Measurements from ENCODE around the gene GAPT. TPM values are rescaled to one million over a fixed set of nuclear protein-coding genes. Genes with fewer than 3 reads are reported as not detected.
"Not testable (repeated sequence)": the region's sequence is repeated elsewhere in the genome, so short reads cannot be mapped to it uniquely, and the experiment has no call there.

GAPT gene
- total and polyA plus RNA-seq, 10 donors = 19.3 to 56.0 (median 34.2) TPM

GRCh38 chr5:58507715-58508114 is 16.5 kb downstream of the GAPT start:
- peaks cover 3 to 47% (median 23%) of the 10 kb centered on the region in 6 donors for H3K4me1 ChIP-seq
- intact Hi-C loops (cut with DNase I; ENCODE audit: low total_unique reads) = no loop called here
- H3K4me3 ChIP-seq = no peak overlapping the region
- 48 to 69% (median 68%) methylated on average over 4 of the region's 4 CpGs for WGBS, 5 donors
- no peak overlapping the region for H3K27ac ChIP-seq
- H3K9me3 ChIP-seq = peaks cover 0 to 4% (median 1%) of the 10 kb centered on the region in 8 donors
- H3K36me3 ChIP-seq = no peaks in the 10 kb centered on the region
- no peak for TF ChIP-seq CTCF (IDR thresholded peaks at IDR 0.05 in 8 of 11, conservative IDR thresholded peaks at IDR 0.05 in 3 of 11)
- DNase-seq = no peak
- no peaks in the 10 kb centered on the region for H3K27me3 ChIP-seq (replicated peaks in 1 of 7)

- intact Hi-C loops (cut with DNase I; ENCODE audit: low total_unique reads) = no loop called here
- H3K27me3 ChIP-seq (replicated peaks in 1 of 7) = no peaks in the 10 kb centered on the region
- DNase-seq = no peak
- H3K4me1 ChIP-seq = no peaks in the 10 kb centered on the region
- H3K27ac ChIP-seq = no peak overlapping the region
- peaks cover 8 to 88% (median 78%) of the 10 kb centered on the region in 8 donors for H3K9me3 ChIP-seq
- H3K4me3 ChIP-seq = no peak overlapping the region
- H3K36me3 ChIP-seq = no peaks in the 10 kb centered on the region
- TF ChIP-seq POLR2AphosphoS5 (IDR thresholded peaks at IDR 0.05) = no peak
- TF ChIP-seq POLR2A (IDR thresholded peaks at IDR 0.05) = no peak
Measured at GRCh38 chr5:58517198-58517597, 26.0 kb downstream of the GAPT start.

- no peak overlapping the region for H3K4me3 ChIP-seq
- H3K36me3 ChIP-seq = no peaks in the 10 kb centered on the region
- TF ChIP-seq POLR2A (IDR thresholded peaks at IDR 0.05) = no peak
- no peak for TF ChIP-seq CTCF (IDR thresholded peaks at IDR 0.05 in 8 of 11, conservative IDR thresholded peaks at IDR 0.05 in 3 of 11)
- no peak for TF ChIP-seq POLR2AphosphoS5 (IDR thresholded peaks at IDR 0.05)
- H3K4me1 ChIP-seq = no peaks in the 10 kb centered on the region
- intact Hi-C loops (cut with DNase I; ENCODE audit: low total_unique reads) = no loop called here
- no peak for DNase-seq
- H3K27me3 ChIP-seq (replicated peaks in 1 of 7) = no peaks in the 10 kb centered on the region
- H3K27ac ChIP-seq = no peak overlapping the region
- peaks cover 0 to 23% (median 15%) of the 10 kb centered on the region in 8 donors for H3K9me3 ChIP-seq
Measured at GRCh38 chr5:58523956-58524355, 32.7 kb downstream of the GAPT start.

GRCh38 chr5:58524571-58524970 is 33.3 kb downstream of the GAPT start:
- intact Hi-C loops (cut with DNase I; ENCODE audit: low total_unique reads) = no loop called here
- 28 to 45% (median 35%) methylated on average over 1 of the region's 1 CpG for WGBS, 5 donors
- no peaks in the 10 kb centered on the region for H3K4me1 ChIP-seq
- no peak overlapping the region for H3K4me3 ChIP-seq
- H3K9me3 ChIP-seq = peaks cover 0 to 16% (median 9%) of the 10 kb centered on the region in 8 donors
- no peak overlapping the region for H3K27ac ChIP-seq
- no peak for DNase-seq
- no peaks in the 10 kb centered on the region for H3K27me3 ChIP-seq (replicated peaks in 1 of 7)
- TF ChIP-seq CTCF (IDR thresholded peaks at IDR 0.05 in 8 of 11, conservative IDR thresholded peaks at IDR 0.05 in 3 of 11) (no peak), POLR2A (IDR thresholded peaks at IDR 0.05) (no peak), POLR2AphosphoS5 (IDR thresholded peaks at IDR 0.05) (no peak)
- H3K36me3 ChIP-seq = no peaks in the 10 kb centered on the region

- no peaks in the 10 kb centered on the region for H3K27me3 ChIP-seq (replicated peaks in 1 of 7)
- no peaks in the 10 kb centered on the region for H3K36me3 ChIP-seq
- TF ChIP-seq CTCF (IDR thresholded peaks at IDR 0.05 in 8 of 11, conservative IDR thresholded peaks at IDR 0.05 in 3 of 11) (no peak), POLR2A (IDR thresholded peaks at IDR 0.05) (no peak), POLR2AphosphoS5 (IDR thresholded peaks at IDR 0.05) (no peak)
- intact Hi-C loops (cut with DNase I; ENCODE audit: low total_unique reads) = no loop called here
- no peaks in the 10 kb centered on the region for H3K4me1 ChIP-seq
- H3K9me3 ChIP-seq = peaks cover 0 to 31% (median 24%) of the 10 kb centered on the region in 8 donors
- no peak for DNase-seq
- 63 to 89% (median 78%) methylated on average over 1 of the region's 1 CpG for WGBS, 5 donors
- H3K4me3 ChIP-seq = no peak overlapping the region
- H3K27ac ChIP-seq = no peak overlapping the region
Measured at GRCh38 chr5:58530942-58531490, 39.8 kb downstream of the GAPT start.

- intact Hi-C loops (cut with DNase I; ENCODE audit: low total_unique reads) = not testable (repeated sequence)
- peak; percentile 49 for DNase-seq
Measured at GRCh38 chr5:58541935-58542334, 50.7 kb downstream of the GAPT start.

More at GRCh38 chr5:58541935-58542334, 50.7 kb downstream of the GAPT start:
- not testable (repeated sequence) for H3K36me3 ChIP-seq; H3K9me3 ChIP-seq; H3K27me3 ChIP-seq (replicated peaks in 1 of 7); H3K4me3 ChIP-seq; H3K27ac ChIP-seq
- WGBS, 5 donors = 87 to 96% (median 91%) methylated on average over 7 to 9 of the region's 9 CpGs
- H3K4me1 ChIP-seq = peaks cover 5 to 36% (median 25%) of the 10 kb centered on the region in 6 donors

Data from spleen (tissue), 11 donors.